ENCODE data around the gene STRA6.

DNA sequence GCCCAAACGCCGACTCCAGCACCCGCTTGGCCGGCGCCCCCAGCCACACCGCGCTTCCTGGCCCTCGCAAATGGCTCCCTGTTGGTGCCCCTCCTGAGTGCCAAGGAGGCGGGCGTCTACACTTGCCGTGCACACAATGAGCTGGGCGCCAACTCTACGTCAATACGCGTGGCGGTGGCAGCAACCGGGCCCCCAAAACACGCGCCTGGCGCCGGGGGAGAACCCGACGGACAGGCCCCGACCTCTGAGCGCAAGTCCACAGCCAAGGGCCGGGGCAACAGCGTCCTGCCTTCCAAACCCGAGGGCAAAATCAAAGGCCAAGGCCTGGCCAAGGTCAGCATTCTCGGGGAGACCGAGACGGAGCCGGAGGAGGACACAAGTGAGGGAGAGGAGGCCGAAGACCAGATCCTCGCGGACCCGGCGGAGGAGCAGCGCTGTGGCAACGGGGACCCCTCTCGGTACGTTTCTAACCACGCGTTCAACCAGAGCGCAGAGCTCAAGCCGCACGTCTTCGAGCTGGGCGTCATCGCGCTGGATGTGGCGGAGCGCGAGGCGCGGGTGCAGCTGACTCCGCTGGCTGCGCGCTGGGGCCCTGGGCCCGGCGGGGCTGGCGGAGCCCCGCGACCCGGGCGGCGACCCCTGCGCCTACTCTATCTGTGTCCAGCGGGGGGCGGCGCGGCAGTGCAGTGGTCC is 68.7 kb downstream of the STRA6 start:
- TF ChIP-seq, protein P1, sequence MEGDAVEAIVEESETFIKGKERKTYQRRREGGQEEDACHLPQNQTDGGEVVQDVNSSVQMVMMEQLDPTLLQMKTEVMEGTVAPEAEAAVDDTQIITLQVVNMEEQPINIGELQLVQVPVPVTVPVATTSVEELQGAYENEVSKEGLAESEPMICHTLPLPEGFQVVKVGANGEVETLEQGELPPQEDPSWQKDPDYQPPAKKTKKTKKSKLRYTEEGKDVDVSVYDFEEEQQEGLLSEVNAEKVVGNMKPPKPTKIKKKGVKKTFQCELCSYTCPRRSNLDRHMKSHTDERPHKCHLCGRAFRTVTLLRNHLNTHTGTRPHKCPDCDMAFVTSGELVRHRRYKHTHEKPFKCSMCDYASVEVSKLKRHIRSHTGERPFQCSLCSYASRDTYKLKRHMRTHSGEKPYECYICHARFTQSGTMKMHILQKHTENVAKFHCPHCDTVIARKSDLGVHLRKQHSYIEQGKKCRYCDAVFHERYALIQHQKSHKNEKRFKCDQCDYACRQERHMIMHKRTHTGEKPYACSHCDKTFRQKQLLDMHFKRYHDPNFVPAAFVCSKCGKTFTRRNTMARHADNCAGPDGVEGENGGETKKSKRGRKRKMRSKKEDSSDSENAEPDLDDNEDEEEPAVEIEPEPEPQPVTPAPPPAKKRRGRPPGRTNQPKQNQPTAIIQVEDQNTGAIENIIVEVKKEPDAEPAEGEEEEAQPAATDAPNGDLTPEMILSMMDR (IDR thresholded peaks at IDR 0.05 in 8 of 11, conservative IDR thresholded peaks at IDR 0.05 in 3 of 11) = no peak
- TF ChIP-seq POLR2A (IDR thresholded peaks at IDR 0.05) = no peak

All from spleen (tissue), 7 donors.